HL-60 (cell line): ENCODE measurements around the gene FUT8.
"Not testable (repeated sequence)": the region's sequence is repeated elsewhere in the genome, so short reads cannot be mapped to it uniquely, and the experiment has no call there.

Experiments
- DNase-seq, 2 experiments: peaks; one replicate each; pipeline ENCODE4 v3.0.0-alpha.2; 2010 to 2020; ENCODE audit warnings: low read depth in 1 of 2, low spot score in 1 of 2
- H3K27ac ChIP-seq: fragments of 250-450 bp; sonication (Bioruptor Pico); replicated peaks from 2 replicates; pipeline ENCODE4 v1.5.1; 2020; ENCODE audit warnings: mild to moderate bottlenecking, moderate library complexity
- H3K27me3 ChIP-seq: fragments of 250-450 bp; sonication (Bioruptor Pico); 2 replicates; pipeline ENCODE4 v1.5.1; 2021; ENCODE audit warnings: mild to moderate bottlenecking, moderate library complexity; ENCODE audit not compliant: insufficient read depth, poor library complexity, severe bottlenecking
- H3K4me3 ChIP-seq: replicated peaks from 2 replicates; pipeline ENCODE4 v1.5.1; 2011; ENCODE audit warnings: mild to moderate bottlenecking, control low read depth, low read length; ENCODE audit not compliant: insufficient read depth
- GABPA ChIP-seq: IDR thresholded peaks from 2 replicates; pipeline ENCODE4 v1.6.1; 2012; ENCODE audit warnings: low read depth
- POLR2AphosphoS5 ChIP-seq: IDR thresholded peaks from 2 replicates; pipeline ENCODE4 v1.6.1; 2012; ENCODE audit warnings: low read depth
- REST ChIP-seq: IDR thresholded peaks from 2 replicates; pipeline ENCODE4 v1.6.1; 2012; ENCODE audit warnings: low read depth; ENCODE audit not compliant: insufficient replicate concordance
- SPI1 ChIP-seq: IDR thresholded peaks from 2 replicates; pipeline ENCODE4 v1.6.1; 2012; ENCODE audit warnings: low read depth, mild to moderate bottlenecking, borderline replicate concordance
- TF ChIP-seq, protein P1 (sequence below): IDR thresholded peaks from one replicate; pipeline ENCODE4 v1.5.1; 2011; ENCODE audit warnings: low read length, control low read depth, inconsistent platforms; ENCODE audit not compliant: insufficient read depth

The FUT8 gene

GRCh38 chr14:65628664-65629063, 216.1 kb downstream of the FUT8 start:
- no peak for DNase-seq
- TF ChIP-seq, protein P1, sequence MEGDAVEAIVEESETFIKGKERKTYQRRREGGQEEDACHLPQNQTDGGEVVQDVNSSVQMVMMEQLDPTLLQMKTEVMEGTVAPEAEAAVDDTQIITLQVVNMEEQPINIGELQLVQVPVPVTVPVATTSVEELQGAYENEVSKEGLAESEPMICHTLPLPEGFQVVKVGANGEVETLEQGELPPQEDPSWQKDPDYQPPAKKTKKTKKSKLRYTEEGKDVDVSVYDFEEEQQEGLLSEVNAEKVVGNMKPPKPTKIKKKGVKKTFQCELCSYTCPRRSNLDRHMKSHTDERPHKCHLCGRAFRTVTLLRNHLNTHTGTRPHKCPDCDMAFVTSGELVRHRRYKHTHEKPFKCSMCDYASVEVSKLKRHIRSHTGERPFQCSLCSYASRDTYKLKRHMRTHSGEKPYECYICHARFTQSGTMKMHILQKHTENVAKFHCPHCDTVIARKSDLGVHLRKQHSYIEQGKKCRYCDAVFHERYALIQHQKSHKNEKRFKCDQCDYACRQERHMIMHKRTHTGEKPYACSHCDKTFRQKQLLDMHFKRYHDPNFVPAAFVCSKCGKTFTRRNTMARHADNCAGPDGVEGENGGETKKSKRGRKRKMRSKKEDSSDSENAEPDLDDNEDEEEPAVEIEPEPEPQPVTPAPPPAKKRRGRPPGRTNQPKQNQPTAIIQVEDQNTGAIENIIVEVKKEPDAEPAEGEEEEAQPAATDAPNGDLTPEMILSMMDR = no peak
- TF ChIP-seq SPI1 (no peak), POLR2AphosphoS5 (no peak), GABPA (no peak), REST (no peak)
- no peak overlapping the region for H3K27ac ChIP-seq
- no peaks in the 10 kb centered on the region for H3K27me3 ChIP-seq
- H3K4me3 ChIP-seq = no peak overlapping the region

- H3K4me3 ChIP-seq = no peak overlapping the region
- no peak for DNase-seq
Measured at GRCh38 chr14:65631040-65631439, 218.5 kb downstream of the FUT8 start.

GRCh38 chr14:65632487-65632886, 220.0 kb downstream of the FUT8 start:
- TF ChIP-seq SPI1 (no peak), GABPA (no peak), REST (no peak), POLR2AphosphoS5 (no peak)
- TF ChIP-seq, protein P1 = no peak
- Histone ChIP-seq H3K4me3 (no peak overlapping the region), H3K27me3 (no peaks in the 10 kb centered on the region), H3K27ac (no peak overlapping the region)
- DNase-seq = no peak

More at GRCh38 chr14:65631040-65631439, 218.5 kb downstream of the FUT8 start:
- Histone ChIP-seq H3K27me3 (no peaks in the 10 kb centered on the region), H3K27ac (no peak overlapping the region)
- TF ChIP-seq POLR2AphosphoS5 (no peak), GABPA (no peak), REST (no peak), SPI1 (no peak)
- TF ChIP-seq, protein P1 = no peak

GRCh38 chr14:65633666-65634065, 221.1 kb downstream of the FUT8 start:
- not testable (repeated sequence) for H3K4me3 ChIP-seq, H3K27ac ChIP-seq, H3K27me3 ChIP-seq, DNase-seq
